OCI-LY7 (cell line): Measurements from ENCODE around the gene RHEBL1. TPM values are rescaled to one million over a fixed set of nuclear protein-coding genes. Genes with fewer than 3 reads are reported as not detected.
A peak's percentile ranks its signal among the peaks of the same experiment; 100 is the strongest.

ENCODE experiments used
- BruUV-seq: library from RNA; stranded (reverse); fragments of 400-500 nt; replicated peaks from 2 replicates; lab custom pipeline; 2021; lab: Mats Ljungman, UMichigan
- CTCF ChIA-PET: fragments of 300-600 bp; sonication (Branson Sonifier 250); formaldehyde crosslinking; loops from one replicate; lab custom pipeline; 2022; ENCODE audit warnings: antibody characterized with exemption; ENCODE audit not compliant: unreplicated experiment; lab: Charles Lee
- POLR2A ChIA-PET: fragments of 300-600 bp; sonication (Branson Sonifier 250); formaldehyde crosslinking; loops from one replicate; lab custom pipeline; 2022; ENCODE audit warnings: antibody characterized with exemption; lab: Charles Lee
- DNase-seq: peaks from one replicate; pipeline ENCODE4 v3.0.0-alpha.2; 2015; ENCODE audit warnings: low spot score
- H2AFZ ChIP-seq: fragments of 200-600 bp; sonication (generic), shearing (Covaris generic); 2 replicates; pipeline ENCODE4 v1.6.1; 2014; ENCODE audit warnings: mild to moderate bottlenecking, antibody characterized with exemption, low read length, moderate library complexity
- H3K27ac ChIP-seq: fragments of 200-600 bp; sonication (generic); 2 replicates; pipeline ENCODE4 v1.5.1; 2014; ENCODE audit warnings: mixed run types, low read depth, mild to moderate bottlenecking, moderate library complexity, low read length, inconsistent platforms; ENCODE audit not compliant: poor library complexity, severe bottlenecking
- H3K36me3 ChIP-seq: fragments of 200-600 bp; sonication (generic); 2 replicates; pipeline ENCODE4 v1.6.1; 2014; ENCODE audit warnings: mild to moderate bottlenecking, antibody characterized with exemption, low read length, moderate library complexity, mixed read lengths; ENCODE audit not compliant: insufficient read depth
- H3K4me1 ChIP-seq: fragments of 200-600 bp; sonication (generic); 2 replicates; pipeline ENCODE4 v1.5.1; 2014; ENCODE audit warnings: mild to moderate bottlenecking, low read length; ENCODE audit not compliant: insufficient read depth, poor library complexity, severe bottlenecking
- H3K4me2 ChIP-seq: fragments of 200-600 bp; sonication (generic); 2 replicates; pipeline ENCODE4 v1.6.1; 2014; ENCODE audit warnings: mild to moderate bottlenecking, low read length
- H3K4me3 ChIP-seq: fragments of 200-600 bp; sonication (generic); 2 replicates; pipeline ENCODE4 v1.5.1; 2014; ENCODE audit warnings: mild to moderate bottlenecking, low read depth, low read length; ENCODE audit not compliant: poor library complexity, severe bottlenecking
- H3K79me2 ChIP-seq: fragments of 200-600 bp; sonication (generic); 2 replicates; pipeline ENCODE4 v1.6.1; 2016; ENCODE audit warnings: low read depth, mild to moderate bottlenecking, low read length, moderate library complexity, mixed read lengths; ENCODE audit not compliant: insufficient read depth
- H3K9me2 ChIP-seq: fragments of 200-600 bp; sonication (generic); 2 replicates; pipeline ENCODE4 v1.6.1; 2016; ENCODE audit warnings: mild to moderate bottlenecking, low read length, mixed read lengths; ENCODE audit not compliant: insufficient read depth
- H3K9me3 ChIP-seq: fragments of 200-600 bp; sonication (generic); 2 replicates; pipeline ENCODE4 v1.6.1; 2014; ENCODE audit warnings: mild to moderate bottlenecking, mixed run types, low read length, mixed read lengths
- H4K20me1 ChIP-seq: fragments of 200-600 bp; sonication (generic); 2 replicates; pipeline ENCODE4 v1.6.1; 2014; ENCODE audit warnings: mild to moderate bottlenecking, antibody characterized with exemption, low read length, moderate library complexity, mixed read lengths; ENCODE audit not compliant: insufficient read depth
- CTCF ChIP-seq: fragments of 200-600 bp; sonication (generic); conservative IDR thresholded peaks from 2 replicates; pipeline ENCODE4 v1.5.1; 2014; ENCODE audit warnings: mild to moderate bottlenecking, antibody characterized with exemption, low read length, moderate library complexity, mixed read lengths
- EZH2phosphoT487 ChIP-seq: fragments of 200-600 bp; sonication (generic); IDR thresholded peaks from 2 replicates; pipeline ENCODE4 v1.6.1; 2018; ENCODE audit warnings: low read depth, borderline replicate concordance, mild to moderate bottlenecking, mixed run types, antibody characterized with exemption, low read length, moderate library complexity, mixed read lengths
- intact Hi-C: fragments of 100-400 bp; cut with micrococcal nuclease; formaldehyde crosslinking; loops from one replicate; pipeline ENCODE4 v1.10.0; 2022; ENCODE audit not compliant: unreplicated experiment
- total RNA-seq, 2 experiments: library from RNA; depleted of rRNA in 1 of 2; stranded (reverse); fragments of >200 nt in 1 of 2; shearing (Covaris generic) in 1 of 2; gene quantifications; 2 replicates each; pipeline ENCODE4 v1.2.3, GENCODE V29; 2014 to 2022

RHEBL1 gene
- total RNA-seq, 2 experiments from 2014 or later, result 3.4 to 3.7 TPM

DNA sequence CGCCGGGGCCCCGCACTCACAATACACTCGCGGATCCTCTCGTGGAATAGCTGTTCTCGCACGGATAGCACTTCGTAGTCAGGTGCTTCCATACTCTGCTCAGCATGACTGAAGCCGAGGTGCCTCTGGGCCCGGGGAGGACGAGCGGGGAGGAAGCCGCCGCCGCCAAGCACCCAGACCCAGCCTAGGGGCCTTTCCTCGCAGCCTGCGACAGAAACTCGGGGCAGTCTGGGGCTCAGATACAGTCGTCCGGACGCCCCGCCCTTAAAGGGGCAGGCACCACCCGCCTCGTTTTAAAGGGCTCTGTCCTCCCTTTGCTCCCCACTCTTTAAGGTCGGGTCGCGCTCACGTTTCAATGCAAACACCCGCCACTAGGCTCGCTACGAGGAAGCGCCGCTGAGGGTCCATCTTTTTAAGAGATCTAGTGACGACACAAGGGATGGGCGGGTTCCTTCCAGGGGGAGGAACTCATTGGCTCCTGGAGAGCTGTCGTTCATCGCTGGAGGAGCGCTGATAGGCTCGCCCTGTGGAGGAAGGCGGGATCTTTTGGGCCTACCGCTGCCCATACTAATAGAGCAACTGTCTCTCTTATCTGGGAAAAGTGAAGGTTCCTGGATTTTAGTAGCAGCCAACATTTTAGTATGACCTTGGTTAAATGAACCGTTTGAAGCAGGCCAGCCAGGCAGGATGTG is 40.8 kb upstream of the RHEBL1 start, which contains the start of gene LMBR1L:
Gene LMBR1L, minus strand, starts transcription at position 384 of the 692 bp plus-strand sequence. Its CDS starts 292 bp downstream, at position 92.
- TF ChIP-seq EZH2phosphoT487, result no peak
- TF ChIP-seq CTCF, result peak; percentile 65
- Histone ChIP-seq H3K79me2 (no peaks in the 10 kb centered on the region), H2AFZ (peak within 1 kb of the TSS; percentile 99), H3K4me2 (peak within 1 kb of the TSS; percentile 76), H3K9me2 (no peaks in the 10 kb centered on the region), H3K9me3 (no peaks in the 10 kb centered on the region), H3K4me3 (peak within 1 kb of the TSS; percentile 81), H3K27ac (peak within 1 kb of the TSS; percentile 51), H4K20me1 (no peaks in the 10 kb centered on the region), H3K36me3 (no peaks in the 10 kb centered on the region), H3K4me1 (peaks cover 28% of the 10 kb centered on the region)
- CTCF ChIA-PET, result interaction anchor here (0.6 to 1.5 kb wide), 2 partner anchors 20 to 220 kb away, joined by 5 to 10 read pairs; partner anchors contain the start of gene TUBA1B
- BruUV-seq, result no TSS peak
- intact Hi-C loops, result loop anchor here (1.0 kb wide), 2 partner anchors 20 to 79 kb away; partner anchors contain the start of gene TUBA1A
- POLR2A ChIA-PET, result interaction anchor here (0.7 to 1.9 kb wide), 6 partner anchors 10 to 79 kb away, joined by 3 to 7 read pairs (median 4); partner anchors contain the start of gene TUBA1A
- DNase-seq, result peak; percentile 99

DNA sequence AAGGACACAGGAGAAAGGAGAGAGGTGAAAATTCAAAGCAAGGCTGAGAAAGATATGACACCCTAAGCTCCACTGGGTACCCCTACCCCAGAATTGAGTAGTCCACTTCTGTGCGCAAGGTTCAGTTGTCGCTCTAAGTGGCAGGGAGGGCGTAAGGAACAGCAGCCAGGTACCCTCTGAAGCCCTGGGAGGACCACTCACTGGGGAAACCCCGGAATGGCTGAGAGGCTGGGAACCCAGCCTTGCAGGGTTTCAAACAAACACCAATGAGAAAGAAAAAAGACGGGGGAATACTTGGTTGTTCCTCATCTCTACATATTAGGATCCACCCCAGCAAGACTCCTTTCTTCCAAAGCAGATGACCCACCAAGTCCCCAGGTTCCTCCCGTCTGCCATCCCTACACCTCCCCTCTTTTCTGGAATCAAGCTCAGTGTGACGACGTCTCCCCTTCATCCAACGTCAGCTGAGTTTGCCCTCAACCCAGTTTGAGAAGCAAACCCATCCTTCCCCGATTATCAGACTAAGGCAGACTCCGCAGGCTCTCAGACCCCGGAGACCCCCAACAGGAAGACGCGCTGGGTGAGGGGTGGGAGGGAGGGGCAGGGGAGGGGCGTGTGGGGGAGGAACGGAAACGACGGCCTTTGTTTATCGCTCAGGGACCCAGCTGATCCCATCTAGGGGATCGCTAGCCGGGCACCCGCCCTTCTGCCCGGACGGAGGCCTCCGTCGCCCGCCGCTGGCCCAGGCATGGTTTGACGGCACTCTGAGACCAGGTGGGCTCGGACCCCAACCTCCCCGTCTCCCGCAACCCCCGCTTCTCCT is 40.1 kb upstream of the RHEBL1 start:
- Histone ChIP-seq H3K4me1 (peaks cover 36% of the 10 kb centered on the region), H3K36me3 (no peaks in the 10 kb centered on the region), H3K9me2 (no peaks in the 10 kb centered on the region), H4K20me1 (no peaks in the 10 kb centered on the region), H3K4me2 (peak overlapping the region; percentile 76), H3K79me2 (no peaks in the 10 kb centered on the region), H3K9me3 (no peaks in the 10 kb centered on the region), H3K27ac (peak overlapping the region; percentile 51), H2AFZ (peak overlapping the region; percentile 99), H3K4me3 (peak overlapping the region; percentile 81)
- TF ChIP-seq EZH2phosphoT487, result no peak
- no peak for TF ChIP-seq CTCF
- peak; percentile 51 for DNase-seq
- POLR2A ChIA-PET, result interaction anchor here (0.6 to 1.9 kb wide), 7 partner anchors 9 to 1117 kb away, joined by 3 to 7 read pairs (median 4); partner anchors contain the start of genes TUBA1A and TUBA1B
- CTCF ChIA-PET, result no interaction called here
- intact Hi-C loops, result loop anchor here (1.0 kb wide), 2 partner anchors 20 to 79 kb away; partner anchors contain the start of gene TUBA1A
- BruUV-seq, result no TSS peak
